Activated T-helper 1 cell treated with anti-CD3 and anti-CD28 coated beads, Interleukin-12 subunit alpha, Interleukin-12 subunit beta, Interleukin-2, Interleukin-4 antibody, amounts not matched to agents 30 ng/mL and 10 ng/mL and 1 ng/mL, durations not matched to agents 14 hours and 24 hours and 36 hours (primary cell): ENCODE measurements around the gene PTPRU. TPM values are rescaled to one million over a fixed set of nuclear protein-coding genes. Genes with fewer than 3 reads are reported as not detected.
"Not testable (repeated sequence)": the region's sequence is repeated elsewhere in the genome, so short reads cannot be mapped to it uniquely, and the experiment has no call there.

Source experiments
- DNase-seq: peaks from one replicate; pipeline ENCODE4 v3.0.0; 2021; ENCODE audit warnings: low spot score
- H3K27ac Mint-ChIP-seq: one replicate; pipeline ENCODE4 v1.8.0; 2021; ENCODE audit warnings: mild to moderate bottlenecking, mixed read lengths
- H3K27me3 Mint-ChIP-seq: one replicate; pipeline ENCODE4 v1.8.0; 2022; ENCODE audit warnings: mild to moderate bottlenecking, moderate library complexity, mixed read lengths; ENCODE audit not compliant: insufficient read depth
- H3K36me3 Mint-ChIP-seq: one replicate; pipeline ENCODE4 v1.8.0; 2021; ENCODE audit warnings: low read depth, mixed read lengths
- H3K4me1 Mint-ChIP-seq: one replicate; pipeline ENCODE4 v1.8.0; 2021; ENCODE audit warnings: low read depth, mixed read lengths
- H3K4me3 Mint-ChIP-seq: one replicate; pipeline ENCODE4 v1.8.0; 2021; ENCODE audit warnings: mild to moderate bottlenecking, moderate library complexity, mixed read lengths
- H3K9me3 Mint-ChIP-seq: one replicate; pipeline ENCODE4 v1.8.0; 2021; ENCODE audit warnings: mixed read lengths
- intact Hi-C: fragments of 100-400 bp; cut with micrococcal nuclease; formaldehyde crosslinking; loops from one replicate; pipeline ENCODE4 v1.15.1; 2024
- total RNA-seq: library from RNA; stranded (reverse); gene quantifications from 2 replicates; pipeline ENCODE4 v1.2.3, GENCODE V29; 2022

PTPRU gene
- total RNA-seq, 1 donor from 2014 or later: 0.67 TPM

GRCh38 chr1:29298246-29298645, 61.9 kb downstream of the PTPRU start:
- no peaks in the 10 kb centered on the region for H3K9me3 Mint-ChIP-seq
- H3K4me1 Mint-ChIP-seq: no peaks in the 10 kb centered on the region
- intact Hi-C loops: no loop called here
- H3K27me3 Mint-ChIP-seq: peaks cover 11% of the 10 kb centered on the region
- no peak for DNase-seq
- no peak overlapping the region for H3K4me3 Mint-ChIP-seq
- no peak overlapping the region for H3K27ac Mint-ChIP-seq
- H3K36me3 Mint-ChIP-seq: no peaks in the 10 kb centered on the region

- Mint-ChIP-seq H3K36me3 (no peaks in the 10 kb centered on the region), H3K4me3 (no peak overlapping the region), H3K9me3 (no peaks in the 10 kb centered on the region), H3K27ac (no peak overlapping the region), H3K4me1 (no peaks in the 10 kb centered on the region), H3K27me3 (peaks cover 11% of the 10 kb centered on the region)
- intact Hi-C loops: no loop called here
- DNase-seq: no peak
Observed at GRCh38 chr1:29299446-29299845, 63.1 kb downstream of the PTPRU start.

DNA sequence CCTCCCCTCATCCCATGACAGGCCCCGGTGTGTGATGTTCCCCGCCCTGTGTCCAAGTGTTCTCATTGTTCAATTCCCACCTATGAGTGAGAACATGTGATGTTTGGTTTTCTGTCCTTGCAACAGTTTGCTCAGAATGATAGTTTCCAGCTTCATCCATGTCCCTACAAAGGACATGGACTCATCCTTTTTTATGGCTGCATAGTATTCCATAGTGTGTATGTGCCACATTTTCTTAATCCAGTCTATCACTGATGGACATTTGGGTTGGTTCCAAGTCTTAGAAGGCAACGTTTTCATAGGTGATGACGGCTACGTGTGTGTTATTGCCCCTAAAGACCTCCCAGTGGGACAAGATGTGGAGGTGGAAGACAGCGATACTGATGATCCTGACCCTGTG, 65.4 kb downstream of the PTPRU start:
- DNase-seq, H3K27me3 Mint-ChIP-seq, intact Hi-C loops, H3K4me1 Mint-ChIP-seq, H3K4me3 Mint-ChIP-seq, H3K27ac Mint-ChIP-seq, H3K36me3 Mint-ChIP-seq, H3K9me3 Mint-ChIP-seq: not testable (repeated sequence)

DNA sequence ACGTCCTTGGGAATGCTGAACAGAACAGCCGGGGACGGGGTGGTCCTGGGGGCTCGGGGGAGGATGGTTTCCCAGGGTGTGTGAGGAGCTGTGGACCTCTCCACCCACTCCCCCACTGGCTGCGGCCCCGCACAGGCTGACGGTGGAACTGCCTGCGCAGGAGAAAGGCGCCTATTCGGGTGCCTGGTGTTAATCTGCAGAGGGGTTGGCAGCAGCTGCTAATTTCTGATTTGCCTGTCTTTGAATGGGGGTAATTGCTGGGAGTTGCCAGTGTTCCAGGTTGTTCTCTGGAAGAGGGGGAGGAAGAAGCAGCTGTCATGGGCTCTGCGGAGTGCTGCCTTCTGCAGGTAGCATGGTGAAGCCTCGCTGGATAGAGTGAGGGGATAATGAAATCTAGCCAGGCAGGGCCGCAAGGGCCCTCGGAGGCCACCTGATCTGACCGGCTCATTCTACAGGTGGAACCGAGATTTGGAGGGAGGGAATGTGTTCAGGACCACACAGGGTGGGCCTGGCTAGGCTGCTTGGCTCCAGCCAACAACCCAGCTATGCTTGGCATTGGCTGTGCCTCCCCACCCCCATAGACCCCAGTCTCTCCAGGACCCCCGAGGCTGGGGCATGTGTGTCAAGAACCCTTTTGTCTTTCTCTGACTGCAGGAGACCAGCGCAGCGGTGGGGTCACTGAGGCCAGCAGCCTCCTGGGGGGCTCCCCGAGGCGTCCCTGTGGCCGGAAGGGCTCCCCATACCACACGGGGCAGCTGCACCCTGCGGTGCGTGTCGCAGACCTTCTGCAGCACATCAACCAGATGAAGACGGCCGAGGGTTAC, 67.1 kb downstream of the PTPRU start:
- intact Hi-C loops: no loop called here
- Mint-ChIP-seq H3K27me3 (peaks cover 1% of the 10 kb centered on the region), H3K36me3 (no peaks in the 10 kb centered on the region), H3K27ac (no peak overlapping the region), H3K4me1 (no peaks in the 10 kb centered on the region), H3K9me3 (no peaks in the 10 kb centered on the region), H3K4me3 (no peak overlapping the region)
- DNase-seq: no peak

DNA sequence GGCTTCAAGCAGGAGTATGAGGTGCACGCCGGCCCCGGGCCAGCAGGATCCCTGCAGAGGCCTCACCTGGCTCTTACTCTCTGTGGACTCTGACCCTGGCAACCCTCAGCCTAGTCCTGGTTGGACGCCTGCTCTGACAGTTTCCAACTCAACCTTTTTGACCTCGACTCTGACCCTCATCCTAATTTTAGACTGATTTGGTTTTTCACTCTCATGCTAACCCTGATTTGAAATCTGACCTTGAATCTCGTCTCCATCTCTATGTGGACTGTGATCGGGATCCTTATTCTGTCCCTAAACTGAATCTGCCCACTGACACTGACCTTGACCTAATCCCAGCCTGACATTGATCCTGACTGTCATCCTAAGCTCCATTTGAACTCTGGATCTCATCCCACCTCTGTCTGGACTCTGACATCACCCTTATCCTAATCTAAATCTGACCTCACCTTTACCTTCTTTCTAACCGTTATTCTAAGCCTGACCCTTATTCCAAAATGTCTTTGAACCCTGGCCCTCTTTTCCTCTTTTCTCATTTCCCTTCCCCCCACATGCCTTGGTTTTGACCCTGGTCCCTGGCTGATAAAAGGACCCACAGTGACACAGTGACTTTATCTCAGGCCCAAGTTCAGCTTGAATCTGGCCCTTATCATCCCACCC, 67.8 kb downstream of the PTPRU start:
- intact Hi-C loops: no loop called here
- Mint-ChIP-seq H3K27ac (no peak overlapping the region), H3K9me3 (no peaks in the 10 kb centered on the region), H3K27me3 (peaks cover 1% of the 10 kb centered on the region), H3K4me3 (no peak overlapping the region), H3K4me1 (no peaks in the 10 kb centered on the region), H3K36me3 (no peaks in the 10 kb centered on the region)
- no peak for DNase-seq

DNA sequence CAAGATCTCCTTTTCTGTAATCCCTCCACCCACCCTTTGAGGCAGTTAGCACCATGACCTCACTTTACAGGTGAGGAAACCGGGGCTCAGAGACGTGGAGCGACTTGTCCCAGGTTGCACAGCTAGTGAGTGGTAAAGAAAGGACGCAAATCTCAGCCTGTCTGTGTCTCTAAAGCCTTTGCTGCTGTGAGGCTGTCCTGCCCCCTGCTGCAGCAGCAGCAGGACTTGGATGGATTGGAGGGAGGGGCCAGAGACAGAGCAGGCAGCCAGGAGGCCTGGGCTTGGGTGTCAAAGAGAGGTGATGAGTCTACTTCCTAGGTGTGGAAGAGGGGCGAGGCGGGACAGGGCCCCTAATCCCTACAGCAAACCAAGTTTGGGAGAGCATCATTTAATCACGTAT, 69.6 kb downstream of the PTPRU start:
- no peaks in the 10 kb centered on the region for H3K9me3 Mint-ChIP-seq
- H3K27me3 Mint-ChIP-seq: peaks cover 1% of the 10 kb centered on the region
- no peak overlapping the region for H3K27ac Mint-ChIP-seq
- no peak overlapping the region for H3K4me3 Mint-ChIP-seq
- intact Hi-C loops: no loop called here
- no peak for DNase-seq
- no peaks in the 10 kb centered on the region for H3K36me3 Mint-ChIP-seq
- no peaks in the 10 kb centered on the region for H3K4me1 Mint-ChIP-seq

GRCh38 chr1:29306471-29307140, 70.3 kb downstream of the PTPRU start:
- intact Hi-C loops: no loop called here
- Mint-ChIP-seq H3K9me3 (no peaks in the 10 kb centered on the region), H3K4me1 (no peaks in the 10 kb centered on the region), H3K36me3 (no peaks in the 10 kb centered on the region), H3K4me3 (no peak overlapping the region), H3K27me3 (peaks cover 1% of the 10 kb centered on the region), H3K27ac (no peak overlapping the region)
- no peak for DNase-seq

GRCh38 chr1:29309075-29309474, 72.8 kb downstream of the PTPRU start:
- H3K9me3 Mint-ChIP-seq: no peaks in the 10 kb centered on the region
- H3K36me3 Mint-ChIP-seq: no peaks in the 10 kb centered on the region
- H3K27ac Mint-ChIP-seq: no peak overlapping the region
- intact Hi-C loops: no loop called here
- DNase-seq: no peak
- H3K4me3 Mint-ChIP-seq: no peak overlapping the region
- peaks cover 1% of the 10 kb centered on the region for H3K27me3 Mint-ChIP-seq
- H3K4me1 Mint-ChIP-seq: no peaks in the 10 kb centered on the region

- H3K9me3 Mint-ChIP-seq: no peaks in the 10 kb centered on the region
- DNase-seq: no peak
- peaks cover 1% of the 10 kb centered on the region for H3K27me3 Mint-ChIP-seq
- H3K4me3 Mint-ChIP-seq: no peak overlapping the region
- no peaks in the 10 kb centered on the region for H3K4me1 Mint-ChIP-seq
- no peaks in the 10 kb centered on the region for H3K36me3 Mint-ChIP-seq
- intact Hi-C loops: no loop called here
- no peak overlapping the region for H3K27ac Mint-ChIP-seq
Observed at GRCh38 chr1:29309621-29310020, 73.3 kb downstream of the PTPRU start.

- Mint-ChIP-seq H3K4me1 (no peaks in the 10 kb centered on the region), H3K27me3 (peaks cover 4% of the 10 kb centered on the region), H3K36me3 (no peaks in the 10 kb centered on the region), H3K27ac (no peak overlapping the region), H3K4me3 (no peak overlapping the region), H3K9me3 (no peaks in the 10 kb centered on the region)
- intact Hi-C loops: no loop called here
- no peak for DNase-seq
Observed at GRCh38 chr1:29310616-29311180, 74.4 kb downstream of the PTPRU start.

- no peak overlapping the region for H3K27ac Mint-ChIP-seq
- H3K4me3 Mint-ChIP-seq: no peak overlapping the region
- H3K36me3 Mint-ChIP-seq: no peaks in the 10 kb centered on the region
- intact Hi-C loops: no loop called here
- H3K27me3 Mint-ChIP-seq: peaks cover 4% of the 10 kb centered on the region
- no peaks in the 10 kb centered on the region for H3K4me1 Mint-ChIP-seq
- no peak for DNase-seq
- no peaks in the 10 kb centered on the region for H3K9me3 Mint-ChIP-seq
Observed at GRCh38 chr1:29311352-29312030, 75.2 kb downstream of the PTPRU start.

- intact Hi-C loops: no loop called here
- H3K27me3 Mint-ChIP-seq: peaks cover 4% of the 10 kb centered on the region
- H3K9me3 Mint-ChIP-seq: no peaks in the 10 kb centered on the region
- no peaks in the 10 kb centered on the region for H3K4me1 Mint-ChIP-seq
- no peak for DNase-seq
- H3K27ac Mint-ChIP-seq: no peak overlapping the region
- no peaks in the 10 kb centered on the region for H3K36me3 Mint-ChIP-seq
- no peak overlapping the region for H3K4me3 Mint-ChIP-seq
Observed at GRCh38 chr1:29312469-29313461, 76.4 kb downstream of the PTPRU start.
